ENCODE data around the gene SACS. TPM values are rescaled to one million over a fixed set of nuclear protein-coding genes. Genes with fewer than 3 reads are reported as not detected.

Gene SACS
- total and polyA plus RNA-seq, 2 of the 4 experiments (the other 2 are of a cell fraction), result 14.7 to 121 TPM

DNA sequence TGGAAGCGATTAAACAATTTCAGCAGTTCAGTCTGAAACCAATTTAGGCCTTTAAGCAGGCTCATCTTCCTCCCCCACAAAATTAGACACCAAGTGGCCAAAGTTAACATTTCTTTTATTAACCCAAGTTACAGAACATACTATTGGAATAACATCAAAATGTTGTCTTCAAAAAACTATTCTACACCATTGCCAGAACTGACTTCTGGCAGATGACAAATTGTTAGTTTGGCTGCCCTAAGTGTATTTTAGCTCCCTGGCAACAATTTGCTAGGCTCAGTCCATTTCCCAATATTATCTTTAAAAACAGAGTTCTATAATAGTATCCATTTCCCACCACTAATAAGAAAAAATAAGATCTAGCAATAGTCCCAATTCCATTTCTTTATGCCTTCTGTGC, 144.9 kb downstream of the SACS start:
- H2AFZ ChIP-seq (replicated peaks; ENCODE audit: low read length, poor library complexity), result no peak overlapping the region
- no peak overlapping the region for H4K91ac ChIP-seq (ENCODE audit: insufficient read depth, low read depth, low read length)
- ChIA-PET POLR2A (ENCODE audit: unreplicated experiment) (no interaction called here), CTCF (interaction anchor here (0.7 kb wide), 1 partner anchor 1255 kb away, joined by 4 read pairs; no protein-coding TSS in a partner anchor)
- H3K79me1 ChIP-seq (ENCODE audit: low read depth in 1 of 2, low read length in 2 of 2), result no peaks in the 10 kb centered on the region
- ATAC-seq (ENCODE audit: low read depth), result no peak
- dilution Hi-C loops (cut with HindIII; ENCODE audit: low sequenced_read_pairs, unreplicated experiment) (no loop called here), in situ Hi-C loops (cut with MboI; ENCODE audit: low sequenced_read_pairs) (no loop called here), intact Hi-C loops (cut with micrococcal nuclease) (no loop called here)
- WGBS, 2 experiments (ENCODE audit: extremely low coverage in 2 of 2, insufficient read length in 1 of 2), result no CpG with 5 or more reads among the region's 1 CpG
- no peak overlapping the region for H2BK120ac ChIP-seq (ENCODE audit: low read depth, low read length)
- no peak overlapping the region for H3K4me2 ChIP-seq (ENCODE audit: low read depth, low read length)
- no peak overlapping the region for H3K4ac ChIP-seq (ENCODE audit: low read depth, low read length)
- H2AK9ac ChIP-seq (replicated peaks; ENCODE audit: low read depth, low read length, poor library complexity), result no peak overlapping the region
- no peak overlapping the region for H2BK15ac ChIP-seq (ENCODE audit: low read depth, low read length)
- H3K4me1 ChIP-seq (ENCODE audit: control insufficient read depth, insufficient read depth, low read length), result no peaks in the 10 kb centered on the region
- H3K18ac ChIP-seq (ENCODE audit: low read depth, low read length), result no peak overlapping the region
- no peak overlapping the region for H2BK5ac ChIP-seq (ENCODE audit: low read depth, low read length, poor library complexity, severe bottlenecking)
- no peak overlapping the region for H3K23ac ChIP-seq (ENCODE audit: low read depth, low read length)
- H3K9me3 ChIP-seq (ENCODE audit: control insufficient read depth, insufficient read depth, low read length), result no peaks in the 10 kb centered on the region
- peaks cover 1% of the 10 kb centered on the region for H3K27me3 ChIP-seq (ENCODE audit: control insufficient read depth, insufficient read depth, low read length)
- no peak overlapping the region for H3K4me3 ChIP-seq (ENCODE audit: insufficient read depth, low read depth, low read length)
- H3K27ac ChIP-seq (ENCODE audit: insufficient read depth, low read length), result no peak overlapping the region
- no peaks in the 10 kb centered on the region; the same call in 1 of the 2 replicates for H3K9me1 ChIP-seq (ENCODE audit: insufficient read depth, low read length)
- H2AK5ac ChIP-seq (ENCODE audit: low read depth, low read length), result no peak overlapping the region
- H3K9ac ChIP-seq (ENCODE audit: low read depth, low read length), result no peak overlapping the region
- H3K56ac ChIP-seq (ENCODE audit: extremely low read depth, insufficient read depth, low read length), result no peak overlapping the region
- H2BK20ac ChIP-seq (ENCODE audit: low read depth, low read length), result no peak overlapping the region
- no peaks in the 10 kb centered on the region for H3K36me3 ChIP-seq (ENCODE audit: control insufficient read depth, insufficient read depth, low read length)
- no peak overlapping the region for H4K8ac ChIP-seq (ENCODE audit: low read depth in 2 of 2, low read length in 2 of 2)
- DNase-seq, result no peak
- no peak overlapping the region for H3K14ac ChIP-seq (replicated peaks; ENCODE audit: low read depth, low read length)
- BruUV-seq (replicated peaks), result no TSS peak
- no peak overlapping the region for H4K5ac ChIP-seq (ENCODE audit: low read depth, low read length)
- TF ChIP-seq POLR2A (IDR thresholded peaks at IDR 0.05; ENCODE audit: low read depth, low read length), result no peak
- TF ChIP-seq, protein P1, sequence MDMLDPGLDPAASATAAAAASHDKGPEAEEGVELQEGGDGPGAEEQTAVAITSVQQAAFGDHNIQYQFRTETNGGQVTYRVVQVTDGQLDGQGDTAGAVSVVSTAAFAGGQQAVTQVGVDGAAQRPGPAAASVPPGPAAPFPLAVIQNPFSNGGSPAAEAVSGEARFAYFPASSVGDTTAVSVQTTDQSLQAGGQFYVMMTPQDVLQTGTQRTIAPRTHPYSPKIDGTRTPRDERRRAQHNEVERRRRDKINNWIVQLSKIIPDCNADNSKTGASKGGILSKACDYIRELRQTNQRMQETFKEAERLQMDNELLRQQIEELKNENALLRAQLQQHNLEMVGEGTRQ (IDR thresholded peaks at IDR 0.05; ENCODE audit: low read depth, low read length), result no peak
- TF ChIP-seq MAFK (IDR thresholded peaks at IDR 0.05; ENCODE audit: low read depth, low read length), result no peak
- no peak for TF ChIP-seq RAD21 (IDR thresholded peaks at IDR 0.05; ENCODE audit: low read length)
- TF ChIP-seq SMC3 (IDR thresholded peaks at IDR 0.05; ENCODE audit: low read depth, low read length), result no peak
- TF ChIP-seq MXI1 (IDR thresholded peaks at IDR 0.05; ENCODE audit: borderline replicate concordance, low read depth, low read length), result no peak
- TF ChIP-seq, protein P2, sequence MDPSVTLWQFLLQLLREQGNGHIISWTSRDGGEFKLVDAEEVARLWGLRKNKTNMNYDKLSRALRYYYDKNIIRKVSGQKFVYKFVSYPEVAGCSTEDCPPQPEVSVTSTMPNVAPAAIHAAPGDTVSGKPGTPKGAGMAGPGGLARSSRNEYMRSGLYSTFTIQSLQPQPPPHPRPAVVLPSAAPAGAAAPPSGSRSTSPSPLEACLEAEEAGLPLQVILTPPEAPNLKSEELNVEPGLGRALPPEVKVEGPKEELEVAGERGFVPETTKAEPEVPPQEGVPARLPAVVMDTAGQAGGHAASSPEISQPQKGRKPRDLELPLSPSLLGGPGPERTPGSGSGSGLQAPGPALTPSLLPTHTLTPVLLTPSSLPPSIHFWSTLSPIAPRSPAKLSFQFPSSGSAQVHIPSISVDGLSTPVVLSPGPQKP (IDR thresholded peaks at IDR 0.05; ENCODE audit: borderline replicate concordance, low read depth, low read length), result no peak
- no peaks in the 10 kb centered on the region for H4K20me1 ChIP-seq (ENCODE audit: insufficient read depth, low read length)

Measured in IMR-90 (cell line).